Esophagus (tissue), 2 donors: Measurements from ENCODE around the gene HIPK1. TPM values are rescaled to one million over a fixed set of nuclear protein-coding genes. Genes with fewer than 3 reads are reported as not detected.

ENCODE experiments used
- H3K27ac ChIP-seq, 2 donors: one replicate each; pipeline ENCODE4 v1.5.1; 2013; ENCODE audit warnings: low read depth in 2 of 2, mild to moderate bottlenecking in 2 of 2, inconsistent platforms in 1 of 2, low read length in 1 of 2, moderate library complexity in 1 of 2
- H3K27me3 ChIP-seq, 2 donors: one replicate each; pipeline ENCODE4 v1.6.1; 2013; ENCODE audit warnings: low read length in 2 of 2, control low read depth in 1 of 2, mild to moderate bottlenecking in 1 of 2; ENCODE audit not compliant: insufficient read depth in 2 of 2, control insufficient read depth in 1 of 2
- H3K36me3 ChIP-seq, 2 donors: one replicate each; pipeline ENCODE4 v1.6.1; 2013; ENCODE audit warnings: low read length in 1 of 2; ENCODE audit not compliant: control insufficient read depth in 2 of 2, insufficient read depth in 2 of 2
- H3K4me1 ChIP-seq, 2 donors: one replicate each; pipeline ENCODE4 v1.6.1; 2013; ENCODE audit warnings: low read length in 1 of 2; ENCODE audit not compliant: control insufficient read depth in 2 of 2, insufficient read depth in 2 of 2
- H3K4me3 ChIP-seq, 2 donors: one replicate each; pipeline ENCODE4 v1.5.1; 2013; ENCODE audit warnings: low read length in 2 of 2, mild to moderate bottlenecking in 2 of 2, low read depth in 1 of 2, moderate library complexity in 1 of 2
- H3K9me3 ChIP-seq, 2 donors: one replicate each; pipeline ENCODE4 v1.6.1; 2013; ENCODE audit warnings: mild to moderate bottlenecking in 2 of 2, low read depth in 1 of 2, low read length in 1 of 2, moderate library complexity in 1 of 2; ENCODE audit not compliant: control insufficient read depth in 2 of 2, insufficient read depth in 1 of 2
- WGBS, 2 donors: extraction: QIAGEN DNeasy Blood & Tissue Kit; methylation state at CpG; one replicate each; pipeline ENCODE4 v1.1.7; 2013; 5-methylcytosine and 5-hydroxymethylcytosine counted together
- polyA plus RNA-seq, 2 donors: library from polyadenylated mRNA; stranded (reverse); fragments of 200-250 nt; gene quantifications; one replicate each; pipeline ENCODE4 v1.2.3, GENCODE V29; 2013
- donor health status: healthy with polysubstance abuse.
- donor health status: Bipolar disorder and iron deficiency.

Gene HIPK1
- polyA plus RNA-seq, 2 donors = 10.8 to 14.5 TPM

DNA sequence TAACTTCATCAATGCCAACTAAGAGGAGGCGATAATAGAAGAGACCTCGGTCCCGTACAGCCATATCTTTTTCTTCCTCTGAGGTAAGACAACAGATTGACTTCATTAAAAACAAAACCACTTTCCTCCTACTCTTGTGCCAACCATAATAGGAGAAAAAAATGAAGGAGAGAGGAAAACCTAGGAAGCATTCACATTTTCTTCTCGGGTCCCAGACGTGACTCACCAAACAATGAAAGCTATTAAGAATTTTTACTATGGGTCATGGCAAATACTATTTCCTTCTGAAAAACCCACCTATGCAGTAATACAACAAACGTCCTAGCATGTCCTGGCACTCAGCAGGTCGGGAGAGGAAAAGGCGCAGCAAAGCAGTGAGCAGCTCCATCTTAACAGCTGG, 33.2 kb upstream of the HIPK1 start:
- H3K27ac ChIP-seq = no peak overlapping the region
- H3K4me3 ChIP-seq = no peak overlapping the region
- no peaks in the 10 kb centered on the region for H3K4me1 ChIP-seq
- no peaks in the 10 kb centered on the region for H3K27me3 ChIP-seq
- H3K9me3 ChIP-seq = no peaks in the 10 kb centered on the region
- WGBS, 2 donors = 93 to 94% methylated on average over 8 of the region's 8 CpGs
- peaks cover 10 to 11% of the 10 kb centered on the region in 2 donors for H3K36me3 ChIP-seq

DNA sequence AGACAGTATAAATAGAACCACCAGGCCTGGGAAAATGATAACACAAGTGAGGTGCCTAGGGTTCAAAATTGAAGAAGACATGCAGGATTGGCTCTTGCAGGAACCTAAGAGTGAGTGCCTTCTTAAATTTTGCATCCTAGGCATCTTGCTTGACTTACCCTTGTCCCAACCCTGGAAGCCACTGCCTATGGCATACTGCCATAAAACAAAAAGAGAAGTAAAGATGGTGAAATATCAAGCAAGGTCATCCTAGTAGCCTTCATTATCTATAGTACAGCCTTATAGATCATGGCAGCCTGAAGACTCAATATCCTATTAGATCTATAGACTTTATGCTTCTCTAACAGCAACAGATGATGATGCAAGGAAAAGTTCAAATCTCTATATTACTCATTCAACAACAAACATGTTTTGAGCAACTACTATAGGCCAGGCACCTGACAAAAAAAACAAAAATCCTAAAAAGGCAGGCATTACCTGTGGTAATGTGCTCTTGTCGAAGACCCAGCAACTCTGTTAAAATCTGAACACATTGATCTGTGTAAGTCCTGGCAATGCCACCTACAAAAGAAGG, 30.8 kb upstream of the HIPK1 start:
- H3K4me1 ChIP-seq = peaks cover 0 to 2% of the 10 kb centered on the region in 2 donors
- peaks cover 11 to 14% of the 10 kb centered on the region in 2 donors for H3K36me3 ChIP-seq
- H3K27ac ChIP-seq = no peak overlapping the region
- 96 to 98% methylated on average over 1 of the region's 1 CpG for WGBS, 2 donors
- no peak overlapping the region for H3K4me3 ChIP-seq
- H3K9me3 ChIP-seq = no peaks in the 10 kb centered on the region
- H3K27me3 ChIP-seq = no peaks in the 10 kb centered on the region

DNA sequence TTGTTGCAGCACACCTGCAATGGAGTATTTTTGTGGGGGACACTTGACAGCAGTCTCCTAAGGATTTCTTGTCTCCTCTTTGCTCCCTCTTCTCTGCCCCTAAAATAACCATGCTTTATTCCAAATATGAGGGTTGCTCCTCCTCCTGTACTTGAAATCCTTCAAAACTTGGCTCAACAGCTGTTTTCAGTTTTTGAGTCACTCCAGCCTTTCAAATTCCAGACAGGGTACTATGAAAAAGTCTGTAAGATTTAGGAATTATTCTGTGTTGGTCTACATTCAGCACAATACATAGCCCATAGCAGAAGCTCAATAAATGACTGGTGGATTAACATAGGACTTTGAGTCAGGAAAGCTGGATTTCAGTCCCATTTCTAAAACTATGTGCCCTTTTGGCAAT, 30.0 kb upstream of the HIPK1 start:
- Histone ChIP-seq H3K27ac (no peak overlapping the region), H3K9me3 (no peaks in the 10 kb centered on the region), H3K27me3 (no peaks in the 10 kb centered on the region), H3K4me3 (no peak overlapping the region), H3K4me1 (peaks cover 0 to 2% of the 10 kb centered on the region in 2 donors), H3K36me3 (peaks cover 11 to 14% of the 10 kb centered on the region in 2 donors)

DNA sequence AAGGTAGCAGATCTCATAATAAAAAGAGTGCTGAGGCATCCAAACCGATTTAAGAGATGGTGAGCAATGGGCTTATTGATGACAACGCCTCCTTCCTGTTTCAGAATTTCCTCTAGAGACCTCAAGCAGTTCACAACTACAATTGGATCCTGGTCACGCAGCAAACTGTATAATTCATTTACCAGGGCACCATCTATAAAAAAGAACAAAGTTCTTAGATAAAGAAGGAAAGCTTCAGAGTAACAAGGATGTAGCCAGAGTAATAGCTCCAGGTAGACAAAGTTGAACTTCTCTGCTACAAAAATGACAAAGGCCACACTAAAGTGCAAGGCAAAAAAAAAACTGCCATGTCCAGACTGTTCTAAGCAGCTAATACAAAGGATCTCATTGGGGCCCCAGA, 27.9 kb upstream of the HIPK1 start:
- Histone ChIP-seq H3K27me3 (no peaks in the 10 kb centered on the region), H3K4me3 (no peak overlapping the region), H3K36me3 (peaks cover 8 to 11% of the 10 kb centered on the region in 2 donors), H3K9me3 (no peaks in the 10 kb centered on the region), H3K27ac (no peak overlapping the region), H3K4me1 (peaks cover 0 to 2% of the 10 kb centered on the region in 2 donors)
- WGBS, 2 donors = 66 to 83% methylated on average over 3 of the region's 3 CpGs

DNA sequence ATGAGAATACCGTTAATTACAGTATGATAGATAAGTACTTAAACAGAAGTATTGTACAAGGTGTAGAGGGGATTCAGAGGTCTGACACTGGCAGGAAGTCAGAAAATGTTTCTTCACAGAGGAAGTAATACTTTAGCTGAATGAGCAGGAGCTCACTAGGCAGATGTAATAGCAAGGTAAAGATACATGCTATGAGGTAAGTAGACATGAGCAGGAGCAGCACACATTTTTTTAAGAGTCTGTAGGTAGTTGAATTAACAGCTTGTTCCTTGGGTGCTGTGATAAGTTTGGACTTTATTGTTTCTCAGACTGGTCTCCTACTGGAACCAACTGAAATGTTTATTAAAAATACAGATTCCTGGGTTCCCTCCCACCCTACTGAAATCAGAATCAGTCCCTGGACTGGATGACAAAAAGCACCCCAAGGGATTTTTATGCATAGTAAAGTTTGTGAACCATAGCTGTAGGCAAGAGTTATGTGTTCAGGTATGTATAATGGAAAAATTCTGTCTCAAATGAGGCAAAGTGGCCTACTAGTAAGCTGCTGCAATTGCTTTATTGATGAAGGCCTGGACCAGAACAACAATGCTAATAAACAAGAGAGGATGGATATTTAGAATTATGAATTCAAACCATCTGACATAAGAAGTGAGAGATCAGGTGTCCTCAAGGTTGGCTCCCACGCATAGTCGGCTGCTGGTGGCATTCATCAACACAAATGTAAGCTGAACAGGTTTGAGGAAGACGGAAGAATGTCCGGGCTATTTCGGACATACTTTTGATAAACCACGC, 25.4 kb upstream of the HIPK1 start:
- Histone ChIP-seq H3K9me3 (no peaks in the 10 kb centered on the region), H3K27me3 (no peaks in the 10 kb centered on the region), H3K4me3 (peak overlapping the region; percentile 65 to 83), H3K27ac (peak overlapping the region; percentile 85 to 99), H3K4me1 (peaks cover 0 to 2% of the 10 kb centered on the region in 2 donors), H3K36me3 (peaks cover 0 to 13% of the 10 kb centered on the region in 2 donors)
- 15% methylated on average over 7 of the region's 7 CpGs for WGBS, 2 donors

DNA sequence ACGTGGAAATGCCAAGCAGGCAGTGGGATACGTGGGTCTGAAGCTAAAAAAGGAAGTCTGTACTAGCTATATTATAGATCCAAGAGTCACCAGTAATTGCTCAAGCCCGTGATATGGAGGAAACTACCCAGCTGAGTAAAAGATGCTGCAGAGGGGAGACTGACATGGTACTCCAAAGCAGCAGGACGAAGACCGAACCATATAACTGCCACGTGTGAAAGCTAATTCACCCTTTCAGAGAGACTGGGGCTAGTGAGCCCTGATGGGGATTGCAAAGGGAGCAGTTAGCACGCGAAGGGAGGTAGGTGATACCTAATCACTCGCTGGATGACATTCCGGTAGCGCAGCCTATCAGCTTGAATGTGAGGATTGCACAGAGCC, 24.8 kb upstream of the HIPK1 start:
- peaks cover 0 to 2% of the 10 kb centered on the region in 2 donors for H3K4me1 ChIP-seq
- H3K27ac ChIP-seq = peak overlapping the region; percentile 85 to 99
- H3K4me3 ChIP-seq = peak overlapping the region; percentile 65 to 83
- WGBS, 2 donors = 0% methylated on average over 11 of the region's 11 CpGs
- H3K9me3 ChIP-seq = no peaks in the 10 kb centered on the region
- H3K27me3 ChIP-seq = no peaks in the 10 kb centered on the region
- peaks cover 0 to 14% of the 10 kb centered on the region in 2 donors for H3K36me3 ChIP-seq

DNA sequence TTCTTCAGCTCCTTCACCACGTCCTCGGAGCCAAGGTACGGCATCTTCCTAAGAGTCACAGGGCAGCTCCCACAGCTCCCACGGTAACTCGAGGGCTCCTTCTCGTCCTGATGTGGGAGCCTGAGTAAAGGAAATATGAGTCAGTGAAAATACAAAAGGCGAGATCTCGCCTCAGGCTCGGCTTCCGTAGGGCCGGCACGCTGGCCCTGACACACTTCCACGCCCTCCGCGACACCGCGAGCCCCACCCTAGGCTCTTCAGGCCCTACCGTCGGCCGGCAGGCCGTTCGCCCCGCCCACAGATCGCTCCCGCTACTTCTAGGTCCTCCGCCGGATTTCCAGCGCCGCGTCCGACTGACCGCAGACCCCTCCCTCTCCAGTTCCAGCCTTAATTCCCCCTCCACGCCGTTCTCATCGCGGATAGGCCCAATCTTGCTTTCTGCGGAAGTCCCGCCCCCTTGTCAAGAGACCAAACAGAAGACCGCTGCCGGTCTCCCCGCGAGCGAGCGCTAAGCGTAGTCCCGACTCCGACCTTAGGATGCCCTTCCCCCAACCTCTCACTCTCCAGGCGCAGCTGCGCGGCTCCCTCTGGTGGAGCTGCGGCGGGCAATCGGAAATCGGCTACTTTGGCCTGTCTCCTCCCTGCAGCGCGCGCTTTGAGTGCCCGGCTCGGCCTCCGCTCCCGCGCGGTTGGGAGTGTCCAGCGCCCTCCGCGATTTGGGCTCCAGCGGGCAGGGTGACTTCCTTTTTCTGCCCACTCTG, 24.3 kb upstream of the HIPK1 start, which contains the start of the genes AP4B1 and DCLRE1B:
TSS of gene AP4B1 (minus strand) at position 126 of the 761 bp plus-strand sequence. CDS start at position 44, 82 bp downstream.
TSS of gene DCLRE1B (plus strand) at position 653 of the 761 bp plus-strand sequence. CDS start 261 bp downstream, outside the sequence.
- peaks cover 0 to 2% of the 10 kb centered on the region in 2 donors for H3K4me1 ChIP-seq
- no peaks in the 10 kb centered on the region for H3K27me3 ChIP-seq
- peak within 1 kb of the TSS; percentile 65 to 83 for H3K4me3 ChIP-seq
- peaks cover 0 to 11% of the 10 kb centered on the region in 2 donors for H3K36me3 ChIP-seq
- 0% methylated on average over 65 to 67 of the region's 67 CpGs for WGBS, 2 donors
- H3K27ac ChIP-seq = peak within 1 kb of the TSS; percentile 85 to 99
- no peaks in the 10 kb centered on the region for H3K9me3 ChIP-seq

DNA sequence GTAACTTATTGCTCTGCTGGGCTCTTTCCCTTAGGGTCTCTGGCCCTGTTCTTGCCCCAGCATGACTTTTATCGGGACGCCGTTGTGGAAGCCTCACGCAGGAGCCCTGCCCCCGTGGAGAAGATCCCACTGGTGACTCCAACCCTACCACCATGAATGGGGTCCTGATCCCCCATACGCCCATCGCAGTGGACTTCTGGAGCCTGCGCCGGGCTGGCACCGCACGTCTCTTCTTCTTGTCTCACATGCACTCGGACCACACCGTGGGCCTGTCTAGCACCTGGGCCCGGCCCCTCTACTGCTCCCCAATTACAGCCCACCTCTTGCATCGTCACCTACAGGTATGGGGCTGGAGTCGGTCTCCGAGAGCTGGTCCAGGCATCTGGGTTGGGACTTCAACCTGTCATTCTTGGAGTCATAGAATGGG, 23.7 kb upstream of the HIPK1 start:
- no peaks in the 10 kb centered on the region for H3K27me3 ChIP-seq
- peak overlapping the region; percentile 65 to 83 for H3K4me3 ChIP-seq
- H3K4me1 ChIP-seq = peaks cover 0 to 2% of the 10 kb centered on the region in 2 donors
- H3K36me3 ChIP-seq = peaks cover 0 to 11% of the 10 kb centered on the region in 2 donors
- H3K9me3 ChIP-seq = no peaks in the 10 kb centered on the region
- 0% methylated on average over 17 of the region's 17 CpGs for WGBS, 2 donors
- H3K27ac ChIP-seq = peak overlapping the region; percentile 68 to 99

DNA sequence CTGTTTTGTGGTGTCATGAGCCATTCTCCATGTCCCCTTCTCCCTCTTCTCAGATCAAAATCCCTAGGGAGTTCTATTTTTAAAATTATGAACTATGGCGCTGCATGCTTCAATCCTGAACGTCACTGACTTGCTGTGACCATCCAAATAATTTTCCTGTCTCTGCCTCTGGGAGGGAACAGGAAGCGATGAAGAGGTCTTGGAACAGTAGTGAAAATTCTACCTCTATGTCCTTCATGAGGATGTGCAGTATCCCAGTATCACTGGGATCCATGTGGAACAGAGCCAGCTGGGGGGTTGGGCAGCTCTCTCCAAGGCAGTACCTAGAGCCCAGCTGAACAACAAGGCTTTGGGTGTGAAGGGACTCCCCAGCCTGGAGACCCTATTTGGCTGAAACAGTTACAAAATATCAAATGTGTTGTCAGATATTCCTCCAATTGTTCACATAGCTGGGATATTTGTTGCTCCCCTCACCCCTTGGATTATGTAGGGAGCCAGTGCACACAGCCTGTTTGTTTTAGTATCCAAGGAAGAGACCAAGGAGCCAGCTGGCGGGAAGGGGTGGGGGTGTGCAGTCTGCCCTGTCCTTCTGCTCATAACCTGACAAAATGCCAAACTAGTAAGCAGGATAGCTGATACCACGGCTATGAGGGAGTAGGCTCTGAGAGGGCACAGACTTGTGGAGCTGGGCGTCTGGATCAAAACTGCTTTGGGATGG, 16.4 kb upstream of the HIPK1 start:
- H3K27me3 ChIP-seq = no peaks in the 10 kb centered on the region
- peaks cover 0 to 12% of the 10 kb centered on the region in 2 donors for H3K36me3 ChIP-seq
- no peaks in the 10 kb centered on the region for H3K9me3 ChIP-seq
- no peak overlapping the region for H3K4me3 ChIP-seq
- WGBS, 2 donors = 64 to 65% methylated on average over 6 of the region's 6 CpGs
- peak overlapping the region in 1 of 2 donors; percentile 59 for H3K27ac ChIP-seq
- H3K4me1 ChIP-seq = no peaks in the 10 kb centered on the region
